Endothelial cell of umbilical vein (primary cell): ENCODE measurements around the gene ACADVL. TPM values are rescaled to one million over a fixed set of nuclear protein-coding genes. Genes with fewer than 3 reads are reported as not detected.

Experiments used
- BruUV-seq: library from RNA; stranded (reverse); fragments of 400-500 nt; replicated peaks from 2 replicates; lab custom pipeline; 2021; lab: Mats Ljungman, UMichigan
- CTCF ChIA-PET: fragments of 300-600, 350-600 bp; sonication (Branson Sonifier 250); formaldehyde crosslinking; loops from one replicate; lab custom pipeline; 2021; ENCODE audit warnings: antibody characterized with exemption, inconsistent platforms; lab: Charles Lee
- POLR2A ChIA-PET: fragments of 300-600, 350-600 bp; sonication (Branson Sonifier 250); formaldehyde crosslinking; loops from one replicate; lab custom pipeline; 2021; ENCODE audit warnings: antibody characterized with exemption, inconsistent platforms; lab: Charles Lee
- DNase-seq: peaks from one replicate; pipeline ENCODE4 v3.0.0-alpha.2; 2011; ENCODE audit warnings: low read depth, low spot score
- FAIRE-seq: peaks from 2 replicates; lab custom pipeline; 2011; peaks lifted over from hg19 to GRCh38; lab: Jason Lieb, UNC
- H2AFZ ChIP-seq: 2 replicates; pipeline ENCODE4 v1.6.0; 2012; ENCODE audit warnings: low read depth, low read length, control low read depth, inconsistent platforms
- H3K27ac ChIP-seq: 2 replicates; pipeline ENCODE4 v1.5.1; 2011; ENCODE audit warnings: low read depth, mild to moderate bottlenecking, control low read depth, low read length, moderate library complexity; ENCODE audit not compliant: insufficient read depth
- H3K27me3 ChIP-seq, 2 experiments: 2 replicates each; pipeline versions ENCODE4 v1.6.0 to v1.6.1; 2011; ENCODE audit warnings: low read length in 2 of 2, mixed read lengths in 1 of 2; ENCODE audit not compliant: control insufficient read depth in 2 of 2, insufficient read depth in 2 of 2
- H3K36me3 ChIP-seq, 2 experiments: 2 replicates in 1 of 2; 3 replicates in 1 of 2; pipeline ENCODE4 v1.5.1; 2011; ENCODE audit warnings: low read length in 2 of 2, mild to moderate bottlenecking in 1 of 2, moderate library complexity in 1 of 2; ENCODE audit not compliant: control insufficient read depth in 2 of 2, insufficient read depth in 2 of 2; ENCODE audit errors: extremely low read depth in 1 of 2
- H3K4me1 ChIP-seq: 3 replicates; pipeline ENCODE4 v1.5.1; 2011; ENCODE audit warnings: mild to moderate bottlenecking, low read length; ENCODE audit not compliant: control insufficient read depth, insufficient read depth; ENCODE audit errors: extremely low read depth
- H3K4me2 ChIP-seq: 2 replicates; pipeline ENCODE4 v1.6.1; 2011; ENCODE audit warnings: low read length, control low read depth, mixed read lengths; ENCODE audit not compliant: insufficient read depth
- H3K4me3 ChIP-seq, 3 experiments: fragments of 200-600 bp in 1 of 3; sonication (generic), shearing (Covaris generic) in 1 of 3; replicated peaks in 1 of 3; 2 replicates each; pipeline ENCODE4 v1.5.1; 2011 to 2016; ENCODE audit warnings: control low read depth in 3 of 3, low read length in 3 of 3, mild to moderate bottlenecking in 2 of 3, inconsistent platforms in 1 of 3, low read depth in 1 of 3, moderate library complexity in 1 of 3; ENCODE audit not compliant: insufficient read depth in 1 of 3
- H3K79me2 ChIP-seq: 2 replicates; pipeline ENCODE4 v1.6.0; 2012; ENCODE audit warnings: low read length, inconsistent platforms; ENCODE audit not compliant: control insufficient read depth, insufficient read depth
- H3K9ac ChIP-seq: replicated peaks from 2 replicates; pipeline ENCODE3; 2011; ENCODE audit warnings: low read length, control low read depth; ENCODE audit not compliant: insufficient read depth; ENCODE audit errors: extremely low read depth
- H3K9me1 ChIP-seq: replicated peaks from 3 replicates; pipeline ENCODE4 v1.6.0; 2011; ENCODE audit warnings: mild to moderate bottlenecking, low read length; ENCODE audit not compliant: control insufficient read depth, insufficient read depth; ENCODE audit errors: extremely low read depth
- H3K9me3 ChIP-seq: replicated peaks from 2 replicates; pipeline ENCODE4 v1.5.1; 2012; ENCODE audit warnings: low read length, inconsistent platforms; ENCODE audit not compliant: control insufficient read depth, insufficient read depth
- H4K20me1 ChIP-seq: replicated peaks from 2 replicates; pipeline ENCODE3; 2011; ENCODE audit warnings: mild to moderate bottlenecking, low read length; ENCODE audit not compliant: control insufficient read depth, insufficient read depth; ENCODE audit errors: extremely low read depth
- EZH2 ChIP-seq: IDR thresholded peaks from 2 replicates; pipeline ENCODE4 v1.6.1; 2012; ENCODE audit warnings: borderline replicate concordance, low read depth, mild to moderate bottlenecking, moderate library complexity, low read length, inconsistent platforms; ENCODE audit not compliant: severe bottlenecking
- FOS ChIP-seq: IDR thresholded peaks from 2 replicates; pipeline ENCODE4 v1.6.1; 2011; ENCODE audit warnings: mild to moderate bottlenecking, low read length, moderate library complexity, borderline replicate concordance; ENCODE audit not compliant: insufficient read depth
- GATA2 ChIP-seq: IDR thresholded peaks from 2 replicates; pipeline ENCODE4 v1.7.0; 2011; ENCODE audit warnings: low read depth, mild to moderate bottlenecking, moderate library complexity, mixed read lengths, low read length; ENCODE audit not compliant: insufficient read length, insufficient read depth
- JUN ChIP-seq: IDR thresholded peaks from 2 replicates; pipeline ENCODE4 v1.6.1; 2011; ENCODE audit warnings: borderline replicate concordance, low read depth; ENCODE audit not compliant: insufficient read length, insufficient read depth
- MYC ChIP-seq: IDR thresholded peaks from one replicate; pipeline ENCODE4 v1.6.1; 2011; ENCODE audit warnings: mild to moderate bottlenecking, low read depth, low read length
- POLR2A ChIP-seq: IDR thresholded peaks from 2 replicates; pipeline ENCODE4 v1.6.1; 2012; ENCODE audit warnings: low read depth, mild to moderate bottlenecking, control low read depth, low read length
- POLR2AphosphoS5 ChIP-seq: IDR thresholded peaks from 2 replicates; pipeline ENCODE4 v1.6.1; 2012; ENCODE audit warnings: low read depth, mild to moderate bottlenecking, control low read depth, low read length, moderate library complexity; ENCODE audit not compliant: insufficient read depth
- dilution Hi-C: fragments of 300-500 bp; cut with MboI; formaldehyde crosslinking; loops from one replicate; pipeline ENCODE4 v1.15.0; 2019; ENCODE audit warnings: low sequenced_read_pairs; ENCODE audit not compliant: extremely low pct_ligation_motif_present
- intact Hi-C: fragments of 100-400 bp; cut with micrococcal nuclease; formaldehyde crosslinking; loops from one replicate; pipeline ENCODE4 v1.10.0; 2022
- polyA plus RNA-seq, 4 experiments: library from polyadenylated mRNA; depleted of rRNA in 3 of 4; stranded (reverse) in 3 of 4; unstranded in 1 of 4; fragments of >200 nt; gene quantifications; 2 replicates each; pipeline versions ENCODE4 v1.2.1 to v1.2.3, GENCODE V29; 2011 to 2012; ENCODE audit warnings: missing spikeins in 1 of 4
- total RNA-seq: library from RNA; stranded (reverse); gene quantifications from 2 replicates; pipeline ENCODE4 v1.2.3, GENCODE V29; 2021
- TF ChIP-seq, protein P1 (sequence below): IDR thresholded peaks from 2 replicates; pipeline ENCODE4 v1.6.1; 2011; ENCODE audit not compliant: insufficient read depth, insufficient read length
- TF ChIP-seq, protein P2 (sequence below), 2 donors: IDR thresholded peaks; 1 replicate in 1 of 2; 2 replicates in 1 of 2; pipeline ENCODE4 v1.5.1; 2011; ENCODE audit warnings: low read length in 2 of 2, mild to moderate bottlenecking in 2 of 2, moderate library complexity in 2 of 2, control low read depth in 1 of 2, inconsistent platforms in 1 of 2, low read depth in 1 of 2; ENCODE audit not compliant: insufficient read depth in 1 of 2; ENCODE audit errors: extremely low read depth in 1 of 2

ACADVL gene
- total and polyA plus RNA-seq, 2 donors (not counting 3 experiments of a cell fraction or from before 2014, with no cell fraction given), result 308 to 376 TPM

DNA sequence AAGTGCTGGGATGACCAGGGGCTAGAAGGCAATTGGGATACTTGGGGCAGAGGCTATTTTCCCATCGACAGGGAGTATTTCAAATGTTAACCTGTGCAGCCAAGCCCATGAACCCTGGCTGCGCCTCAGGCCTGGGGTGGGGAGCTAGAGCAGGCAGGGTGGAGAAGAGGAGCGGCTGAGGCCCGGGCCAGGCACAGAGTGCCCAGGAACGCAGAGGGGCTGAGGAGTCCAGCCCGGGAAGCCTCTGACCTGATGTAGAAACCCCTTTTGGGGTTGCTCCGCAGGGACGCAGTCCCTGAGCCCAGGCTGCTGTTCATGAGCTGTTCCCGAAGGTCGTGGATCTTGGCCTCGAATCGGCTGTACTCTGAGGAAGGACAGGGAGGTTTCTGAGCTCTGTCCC, 23.8 kb upstream of the ACADVL start:
- no peaks in the 10 kb centered on the region for H3K9me1 ChIP-seq
- POLR2A ChIA-PET, result no interaction called here
- intact Hi-C loops (no loop called here), dilution Hi-C loops (no loop called here)
- DNase-seq (no peak), FAIRE-seq (no peak)
- H3K79me2 ChIP-seq, result no peaks in the 10 kb centered on the region
- H3K27ac ChIP-seq, result no peak overlapping the region
- CTCF ChIA-PET, result no interaction called here
- H3K9ac ChIP-seq, result no peak overlapping the region
- no peak overlapping the region for H3K4me3 ChIP-seq
- H2AFZ ChIP-seq, result no peak overlapping the region
- TF ChIP-seq POLR2AphosphoS5 (no peak), FOS (no peak), POLR2A (no peak), EZH2 (no peak), MYC (no peak), JUN (no peak), GATA2 (no peak)
- TF ChIP-seq, protein P1, sequence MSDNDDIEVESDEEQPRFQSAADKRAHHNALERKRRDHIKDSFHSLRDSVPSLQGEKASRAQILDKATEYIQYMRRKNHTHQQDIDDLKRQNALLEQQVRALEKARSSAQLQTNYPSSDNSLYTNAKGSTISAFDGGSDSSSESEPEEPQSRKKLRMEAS, result no peak
- TF ChIP-seq, protein P2, sequence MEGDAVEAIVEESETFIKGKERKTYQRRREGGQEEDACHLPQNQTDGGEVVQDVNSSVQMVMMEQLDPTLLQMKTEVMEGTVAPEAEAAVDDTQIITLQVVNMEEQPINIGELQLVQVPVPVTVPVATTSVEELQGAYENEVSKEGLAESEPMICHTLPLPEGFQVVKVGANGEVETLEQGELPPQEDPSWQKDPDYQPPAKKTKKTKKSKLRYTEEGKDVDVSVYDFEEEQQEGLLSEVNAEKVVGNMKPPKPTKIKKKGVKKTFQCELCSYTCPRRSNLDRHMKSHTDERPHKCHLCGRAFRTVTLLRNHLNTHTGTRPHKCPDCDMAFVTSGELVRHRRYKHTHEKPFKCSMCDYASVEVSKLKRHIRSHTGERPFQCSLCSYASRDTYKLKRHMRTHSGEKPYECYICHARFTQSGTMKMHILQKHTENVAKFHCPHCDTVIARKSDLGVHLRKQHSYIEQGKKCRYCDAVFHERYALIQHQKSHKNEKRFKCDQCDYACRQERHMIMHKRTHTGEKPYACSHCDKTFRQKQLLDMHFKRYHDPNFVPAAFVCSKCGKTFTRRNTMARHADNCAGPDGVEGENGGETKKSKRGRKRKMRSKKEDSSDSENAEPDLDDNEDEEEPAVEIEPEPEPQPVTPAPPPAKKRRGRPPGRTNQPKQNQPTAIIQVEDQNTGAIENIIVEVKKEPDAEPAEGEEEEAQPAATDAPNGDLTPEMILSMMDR (IDR thresholded peaks at IDR 0.05; ENCODE audit: extremely low read depth in 1 of 2, insufficient read depth in 1 of 2, low read depth in 1 of 2, low read length in 2 of 2), result no peak
- no peak overlapping the region for H3K4me2 ChIP-seq
- H3K4me1 ChIP-seq, result no peaks in the 10 kb centered on the region
- no peaks in the 10 kb centered on the region for H3K27me3 ChIP-seq
- H3K9me3 ChIP-seq, result no peaks in the 10 kb centered on the region
- no peaks in the 10 kb centered on the region for H4K20me1 ChIP-seq
- BruUV-seq, result no TSS peak
- H3K36me3 ChIP-seq, result peaks cover 2 to 31% of the 10 kb centered on the region in 2 experiments
